ENCODE data around the gene CWC15.
A peak's percentile ranks its signal among the peaks of the same experiment; 100 is the strongest.

The CWC15 gene

DNA sequence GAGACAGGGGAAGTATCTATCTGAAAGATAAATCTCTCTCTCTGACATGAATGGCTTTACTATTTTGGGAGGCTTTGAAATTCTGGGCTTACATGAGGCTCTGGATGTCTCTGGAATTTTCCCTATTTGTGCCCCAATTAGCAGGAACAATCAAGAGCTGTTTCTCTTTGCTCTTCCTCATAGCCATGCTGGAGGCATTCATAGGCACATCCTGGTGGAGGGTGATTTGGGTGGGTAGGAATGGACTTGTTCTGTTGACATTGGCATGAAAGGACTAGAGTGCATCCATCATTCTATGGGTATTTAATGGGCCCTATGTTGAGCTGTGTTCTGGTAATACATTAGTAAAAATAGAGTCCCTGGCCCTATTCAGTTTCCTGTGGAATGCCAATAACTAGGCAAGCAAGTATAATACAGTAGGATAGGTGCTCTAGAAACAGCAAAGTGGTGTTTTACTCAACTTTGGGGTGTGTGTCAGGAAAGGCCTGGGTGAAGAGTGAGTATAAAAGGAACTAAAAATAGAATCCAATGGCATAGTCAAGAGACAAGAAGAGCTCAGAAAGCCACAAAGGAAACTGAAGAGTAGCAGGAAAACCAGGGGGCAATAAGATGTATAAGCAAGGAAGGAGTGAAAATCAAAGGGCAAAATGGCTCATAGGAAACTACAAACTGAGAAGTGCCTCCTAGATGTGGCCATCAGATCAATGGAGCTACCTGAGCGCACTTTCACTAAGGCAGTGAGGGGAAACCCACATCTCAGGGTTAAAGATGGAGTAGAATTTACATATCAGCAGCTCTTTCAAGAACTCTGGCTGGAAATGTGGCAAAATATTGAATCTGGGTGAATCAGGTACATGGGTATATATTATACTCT, 45.0 kb downstream of the CWC15 start:
- TF ChIP-seq, protein P1, sequence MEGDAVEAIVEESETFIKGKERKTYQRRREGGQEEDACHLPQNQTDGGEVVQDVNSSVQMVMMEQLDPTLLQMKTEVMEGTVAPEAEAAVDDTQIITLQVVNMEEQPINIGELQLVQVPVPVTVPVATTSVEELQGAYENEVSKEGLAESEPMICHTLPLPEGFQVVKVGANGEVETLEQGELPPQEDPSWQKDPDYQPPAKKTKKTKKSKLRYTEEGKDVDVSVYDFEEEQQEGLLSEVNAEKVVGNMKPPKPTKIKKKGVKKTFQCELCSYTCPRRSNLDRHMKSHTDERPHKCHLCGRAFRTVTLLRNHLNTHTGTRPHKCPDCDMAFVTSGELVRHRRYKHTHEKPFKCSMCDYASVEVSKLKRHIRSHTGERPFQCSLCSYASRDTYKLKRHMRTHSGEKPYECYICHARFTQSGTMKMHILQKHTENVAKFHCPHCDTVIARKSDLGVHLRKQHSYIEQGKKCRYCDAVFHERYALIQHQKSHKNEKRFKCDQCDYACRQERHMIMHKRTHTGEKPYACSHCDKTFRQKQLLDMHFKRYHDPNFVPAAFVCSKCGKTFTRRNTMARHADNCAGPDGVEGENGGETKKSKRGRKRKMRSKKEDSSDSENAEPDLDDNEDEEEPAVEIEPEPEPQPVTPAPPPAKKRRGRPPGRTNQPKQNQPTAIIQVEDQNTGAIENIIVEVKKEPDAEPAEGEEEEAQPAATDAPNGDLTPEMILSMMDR (conservative IDR thresholded peaks at IDR 0.05; ENCODE audit: low read depth, low read length) = no peak
- H3K4me3 ChIP-seq (ENCODE audit: low read length) = no peak overlapping the region
- no peak for DNase-seq (ENCODE audit: low read depth)

DNA sequence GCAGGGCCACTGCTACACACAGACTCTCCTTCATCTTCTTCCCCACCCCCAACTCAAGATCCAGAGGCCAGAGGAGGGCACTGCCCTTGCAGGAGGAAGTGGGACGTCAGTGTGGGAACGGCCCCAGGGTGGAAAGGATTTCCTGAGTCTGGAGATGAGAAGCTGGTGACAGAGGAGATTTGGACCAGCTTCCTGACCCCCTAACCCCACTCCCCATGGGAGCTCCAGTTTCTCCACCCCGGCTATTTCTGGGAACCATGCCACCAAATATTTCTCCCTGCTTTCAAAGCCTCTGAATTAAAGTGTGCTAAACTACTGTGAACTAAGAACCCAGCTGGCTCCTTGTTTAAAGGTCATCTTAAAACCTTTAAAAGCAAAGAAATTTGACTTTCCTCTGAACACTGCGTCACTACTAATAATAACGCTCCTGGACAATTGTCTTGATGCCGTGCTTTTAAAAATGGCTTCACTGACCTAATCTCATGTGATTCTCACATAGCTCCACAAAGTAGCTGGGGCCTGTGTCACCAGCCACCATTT, 46.6 kb downstream of the CWC15 start:
- TF ChIP-seq, protein P1 (conservative IDR thresholded peaks at IDR 0.05; ENCODE audit: low read depth, low read length) = no peak
- peak; percentile 89 for DNase-seq (ENCODE audit: low read depth)
- H3K4me3 ChIP-seq (ENCODE audit: low read length) = no peak overlapping the region

DNA sequence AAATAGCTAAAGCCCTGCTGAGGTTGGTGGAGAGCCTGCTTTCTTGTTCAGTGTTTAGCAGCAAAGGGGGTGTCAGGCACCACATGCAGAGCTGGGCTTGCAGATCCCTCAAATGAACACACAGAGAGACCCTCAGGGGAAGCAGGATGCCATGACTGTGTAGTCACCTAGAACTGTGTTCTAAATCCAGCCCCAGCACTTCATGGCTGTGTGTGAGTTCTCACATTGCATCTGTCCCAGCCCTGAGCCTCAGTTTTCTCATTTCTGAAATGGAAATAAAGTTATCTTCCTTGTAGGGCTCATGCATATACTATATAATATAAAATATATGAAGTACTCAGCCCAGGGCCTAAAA, 47.1 kb downstream of the CWC15 start:
- TF ChIP-seq, protein P1 (conservative IDR thresholded peaks at IDR 0.05; ENCODE audit: low read depth, low read length) = no peak
- H3K4me3 ChIP-seq (ENCODE audit: low read length) = no peak overlapping the region
- no peak for DNase-seq (ENCODE audit: low read depth)

DNA sequence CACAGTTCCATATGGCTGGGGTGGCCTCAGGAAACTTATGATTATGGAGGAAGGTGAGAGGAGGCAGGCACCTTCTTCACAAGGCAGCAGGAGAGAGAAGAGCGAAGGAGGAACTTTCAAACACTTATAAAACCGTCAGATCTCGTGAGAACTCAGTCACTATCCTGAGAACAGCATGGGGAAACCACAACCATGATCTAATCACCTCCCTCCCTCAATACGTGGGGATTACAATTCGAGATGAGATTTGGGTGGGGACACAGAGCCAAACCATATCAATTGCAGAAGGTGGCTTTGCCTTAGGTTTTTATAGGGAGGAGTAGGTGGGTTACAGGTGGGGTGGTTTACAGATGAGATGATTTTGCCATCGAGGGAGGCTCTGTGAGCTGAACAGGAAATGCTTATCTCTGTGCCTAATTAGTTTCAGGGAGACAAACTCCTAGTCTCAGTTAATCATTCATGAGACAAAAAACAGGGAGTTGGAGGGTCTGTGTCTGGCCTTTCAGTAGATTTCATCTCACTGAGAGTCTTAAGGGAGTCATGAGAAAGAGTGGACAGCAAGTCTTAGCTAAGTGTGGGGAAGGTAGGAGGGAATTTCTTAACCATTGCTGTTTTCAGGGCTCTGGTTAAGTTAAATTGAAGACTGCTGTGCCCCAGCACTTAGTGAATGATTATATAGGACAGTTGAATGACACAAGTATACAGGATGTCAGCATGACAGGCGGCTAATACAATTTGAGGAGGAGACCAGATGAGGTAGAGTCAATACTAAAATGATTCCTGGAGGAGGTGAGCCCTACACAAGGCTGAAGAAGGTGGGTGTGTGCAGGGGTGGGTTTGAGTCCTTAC, 47.7 kb downstream of the CWC15 start:
- TF ChIP-seq, protein P1 (conservative IDR thresholded peaks at IDR 0.05; ENCODE audit: low read depth, low read length) = no peak
- DNase-seq (ENCODE audit: low read depth) = no peak
- H3K4me3 ChIP-seq (ENCODE audit: low read length) = no peak overlapping the region

DNA sequence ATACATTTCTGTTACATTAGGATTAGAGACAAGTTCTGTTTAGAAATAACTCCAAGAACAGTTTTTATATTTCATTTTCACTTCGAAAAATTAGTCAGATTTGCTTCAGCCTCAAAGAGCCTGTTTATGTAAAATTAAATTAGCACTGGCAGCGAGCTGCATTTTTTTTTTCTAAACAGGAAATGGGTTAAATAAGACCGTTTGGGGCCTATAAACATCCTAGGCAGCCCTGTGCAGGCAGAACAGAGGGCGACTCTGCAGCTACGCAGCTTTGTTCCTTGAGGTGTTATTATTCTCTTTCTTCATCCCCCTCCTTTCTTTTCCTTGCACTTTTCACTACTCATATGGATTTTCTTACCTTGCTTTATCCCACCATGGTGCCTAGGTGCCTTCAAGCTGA, 48.7 kb downstream of the CWC15 start:
- TF ChIP-seq, protein P1 (conservative IDR thresholded peaks at IDR 0.05; ENCODE audit: low read depth, low read length) = no peak
- DNase-seq (ENCODE audit: low read depth) = no peak
- H3K4me3 ChIP-seq (ENCODE audit: low read length) = no peak overlapping the region

DNA sequence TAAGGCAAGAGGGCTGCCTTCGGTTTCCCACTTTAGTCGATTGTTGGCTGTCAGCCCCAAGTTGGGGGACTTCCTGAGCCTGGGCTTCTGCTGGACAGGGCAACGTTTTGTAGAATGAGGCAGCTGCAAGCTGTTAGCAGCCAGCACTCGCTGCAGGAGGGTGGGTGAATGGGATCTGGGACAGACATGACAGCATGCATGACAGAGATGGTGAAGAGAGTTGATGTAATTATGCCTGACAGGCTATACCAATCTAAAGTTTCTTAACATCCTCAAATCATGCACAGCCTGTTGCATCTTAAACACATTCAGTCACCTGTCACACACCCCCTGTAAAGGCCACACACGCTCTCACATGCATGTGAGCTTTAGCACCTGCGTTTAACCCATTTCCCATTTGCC, 49.2 kb downstream of the CWC15 start:
- DNase-seq (ENCODE audit: low read depth) = no peak
- TF ChIP-seq, protein P1 (conservative IDR thresholded peaks at IDR 0.05; ENCODE audit: low read depth, low read length) = no peak

More for the DNA sequence above, 49.2 kb downstream of the CWC15 start:
- no peak overlapping the region for H3K4me3 ChIP-seq (ENCODE audit: low read length)

Measured in retinal pigment epithelial cell (primary cell).